A549 (cell line): ENCODE results near the gene KCNMA1. TPM values are rescaled to one million over a fixed set of nuclear protein-coding genes. Genes with fewer than 3 reads are reported as not detected.

Experiments
- ATAC-seq, 2 experiments: fragments of 200-7000 bp in 1 of 2; fragments of >200 bp in 1 of 2; cut with Nextera tagmentation in 1 of 2; cut with Tn5 transposase in 1 of 2; 3 replicates each; pipeline versions ENCODE4 v1.8.0 to v1.9.1; 2018 to 2020; ENCODE audit warnings: mild to moderate bottlenecking in 1 of 2, moderate library complexity in 1 of 2
- CTCF ChIA-PET: fragments of 300-600 bp; sonication (Branson Sonifier 250); formaldehyde crosslinking; extraction: SDS; loops from one replicate; lab custom pipeline; 2021; ENCODE audit warnings: antibody characterized with exemption, inconsistent platforms; lab: Yijun Ruan, JAX
- POLR2A ChIA-PET: fragments of 350-600 bp; formaldehyde crosslinking; extraction: SDS; loops from one replicate; lab custom pipeline; 2021; ENCODE audit warnings: antibody characterized with exemption, inconsistent platforms; lab: Yijun Ruan, JAX
- DNase-seq, 2 experiments: peaks; one replicate each; pipeline versions ENCODE4 v3.0.0 to v3.0.0-alpha.2; 2011 to 2016; ENCODE audit warnings: low read depth in 1 of 2, low spot score in 1 of 2
- FAIRE-seq: peaks from 2 replicates; lab custom pipeline; 2011; peaks lifted over from hg19 to GRCh38; lab: Jason Lieb, UNC
- H3K27ac ChIP-seq, 2 experiments: fragments of >200 bp; sonication (Bioruptor Twin); formaldehyde crosslinking; 3 replicates each; pipeline ENCODE4 v1.5.1; 2016 to 2017
- H3K4me1 ChIP-seq: fragments of >200 bp; sonication (Bioruptor Twin); formaldehyde crosslinking; 3 replicates; pipeline ENCODE4 v1.6.1; 2016
- H3K4me2 ChIP-seq: fragments of >200 bp; sonication (Bioruptor Twin); formaldehyde crosslinking; 3 replicates; pipeline ENCODE4 v1.6.1; 2016
- H3K4me3 ChIP-seq: fragments of >200 bp; sonication (Bioruptor Twin); formaldehyde crosslinking; 3 replicates; pipeline ENCODE4 v1.5.1; 2016
- H3K9me3 ChIP-seq: fragments of >200 bp; sonication (Bioruptor Twin); formaldehyde crosslinking; 3 replicates; pipeline ENCODE4 v1.6.1; 2016
- ATOH8 ChIP-seq: fragments of 250-450 bp; sonication (Bioruptor Pico); IDR thresholded peaks from 2 replicates; pipeline ENCODE4 v1.5.0; 2020; ENCODE audit warnings: low read depth, mild to moderate bottlenecking, moderate library complexity
- BCL3 ChIP-seq: fragments of >200 bp; sonication (Bioruptor Twin); formaldehyde crosslinking; IDR thresholded peaks from 3 replicates; pipeline ENCODE4 v1.6.1; 2016
- BHLHE40 ChIP-seq: IDR thresholded peaks from 2 replicates; pipeline ENCODE4 v1.6.1; 2012; ENCODE audit warnings: low read depth, low read length, inconsistent platforms
- CHD2 ChIP-seq: fragments of 150-350 bp; IDR thresholded peaks from 2 replicates; pipeline ENCODE4 v1.6.1; 2014; ENCODE audit warnings: low read length; ENCODE audit not compliant: partially characterized antibody
- CHD4 ChIP-seq: fragments of 200-600 bp; sonication (generic); IDR thresholded peaks from 2 replicates; pipeline ENCODE4 v1.6.1; 2016; ENCODE audit warnings: antibody characterized with exemption, mild to moderate bottlenecking, borderline replicate concordance
- CTCF ChIP-seq: fragments of >200 bp; sonication (Bioruptor Twin); formaldehyde crosslinking; IDR thresholded peaks from 3 replicates; pipeline ENCODE4 v1.5.1; 2016
- EHF ChIP-seq: fragments of 250-450 bp; sonication (Bioruptor Pico); IDR thresholded peaks from 2 replicates; pipeline ENCODE4 v1.5.0; 2020; ENCODE audit warnings: mild to moderate bottlenecking
- EHMT2 ChIP-seq: fragments of 200-600 bp; sonication (generic); IDR thresholded peaks from 2 replicates; pipeline ENCODE4 v1.6.1; 2016; ENCODE audit warnings: antibody characterized with exemption, low read depth, mild to moderate bottlenecking, moderate library complexity
- FOSB ChIP-seq: fragments of 250-450 bp; sonication (Bioruptor Pico); IDR thresholded peaks from 2 replicates; pipeline ENCODE4 v1.5.0; 2020; ENCODE audit warnings: mild to moderate bottlenecking, moderate library complexity
- FOXS1 ChIP-seq: fragments of 250-450 bp; sonication (Bioruptor Pico); IDR thresholded peaks from 2 replicates; pipeline ENCODE4 v1.5.0; 2020; ENCODE audit warnings: mild to moderate bottlenecking, moderate library complexity
- HDAC2 ChIP-seq: fragments of 200-600 bp; sonication (generic); IDR thresholded peaks from 2 replicates; pipeline ENCODE4 v1.6.1; 2016
- HES2 ChIP-seq: fragments of >200 bp; sonication (Bioruptor Twin); formaldehyde crosslinking; IDR thresholded peaks from 2 replicates; pipeline ENCODE4 v1.6.1; 2016
- HEYL ChIP-seq: fragments of 250-450 bp; sonication (Bioruptor Pico); IDR thresholded peaks from 2 replicates; pipeline ENCODE4 v1.8.0; 2021; ENCODE audit warnings: mild to moderate bottlenecking, moderate library complexity
- HOXB13 ChIP-seq: fragments of 250-450 bp; sonication (Bioruptor Pico); IDR thresholded peaks from 2 replicates; pipeline ENCODE4 v1.5.0; 2020; ENCODE audit warnings: low read depth, mild to moderate bottlenecking, moderate library complexity
- JUNB ChIP-seq: fragments of >200 bp; sonication (Bioruptor Twin); formaldehyde crosslinking; IDR thresholded peaks from 2 replicates; pipeline ENCODE4 v1.6.1; 2016
- KDM5A ChIP-seq: fragments of 200-600 bp; sonication (generic); IDR thresholded peaks from 2 replicates; pipeline ENCODE4 v1.6.1; 2016; ENCODE audit warnings: antibody characterized with exemption, mild to moderate bottlenecking
- MAX ChIP-seq: IDR thresholded peaks from 2 replicates; pipeline ENCODE4 v1.6.1; 2012
- MYC ChIP-seq: IDR thresholded peaks from 2 replicates; pipeline ENCODE4 v1.6.1; 2012; ENCODE audit warnings: mild to moderate bottlenecking, inconsistent platforms, low read length, improper control_type of control experiment, borderline replicate concordance
- NFE2L2 ChIP-seq: fragments of 150-350 bp; conservative IDR thresholded peaks from 2 replicates; pipeline ENCODE4 v1.6.1; 2014; ENCODE audit warnings: low read length
- NPAS2 ChIP-seq: fragments of 250-450 bp; sonication (Bioruptor Pico); IDR thresholded peaks from 2 replicates; pipeline ENCODE4 v1.8.0; 2022; ENCODE audit warnings: mild to moderate bottlenecking, moderate library complexity, borderline replicate concordance
- NR3C1 ChIP-seq: fragments of >200 bp; sonication (Bioruptor Twin); formaldehyde crosslinking; IDR thresholded peaks from 3 replicates; pipeline ENCODE4 v1.6.1; 2017
- PHF8 ChIP-seq: fragments of 200-600 bp; sonication (generic); IDR thresholded peaks from 2 replicates; pipeline ENCODE4 v1.6.1; 2016; ENCODE audit warnings: low read depth, mild to moderate bottlenecking, antibody characterized with exemption, moderate library complexity, borderline replicate concordance
- POLR2AphosphoS2 ChIP-seq: conservative IDR thresholded peaks from 2 replicates; pipeline ENCODE4 v1.6.1; 2012; ENCODE audit warnings: low read length, improper control_type of control experiment, inconsistent platforms
- SMC3 ChIP-seq: fragments of >200 bp; sonication (Bioruptor Twin); formaldehyde crosslinking; IDR thresholded peaks from 3 replicates; pipeline ENCODE4 v1.6.1; 2018; ENCODE audit warnings: inconsistent platforms
- SREBF2 ChIP-seq: fragments of 450-650 bp; IDR thresholded peaks from 2 replicates; pipeline ENCODE4 v1.6.1; 2014; ENCODE audit warnings: mild to moderate bottlenecking, moderate library complexity
- ZSCAN20 ChIP-seq: fragments of 250-450 bp; sonication (Bioruptor Pico); IDR thresholded peaks from 2 replicates; pipeline ENCODE4 v1.8.0; 2022; ENCODE audit warnings: mild to moderate bottlenecking, moderate library complexity
- WGBS: methylation state at CpG from one replicate; pipeline ENCODE4 v1.1.6; 2017; ENCODE audit errors: missing lambda C conversion rate; 5-methylcytosine and 5-hydroxymethylcytosine counted together
- polyA plus RNA-seq, 4 experiments: library from polyadenylated mRNA; depleted of rRNA in 3 of 4; stranded (reverse); fragments of >200 nt; fragmentation: RNase III in 1 of 4; extraction: RNeasy Plus Mini Kit Qiagen cat#74134 plus additional on column Dnase treatment in 1 of 4; gene quantifications; 2 replicates in 3 of 4; 3 replicates in 1 of 4; pipeline ENCODE4 v1.2.3, GENCODE V29; 2011 to 2017

Gene KCNMA1
- polyA plus RNA-seq, 2 of the 4 experiments (the other 2 are of a cell fraction): 14.9 to 30.6 TPM

- H3K4me3 ChIP-seq: no peak overlapping the region
- H3K4me1 ChIP-seq: no peaks in the 10 kb centered on the region
- no peak overlapping the region for H3K4me2 ChIP-seq
- FAIRE-seq (no peak), DNase-seq (no peak), ATAC-seq (no peak)
- WGBS: 56% methylated on average over 6 of the region's 6 CpGs
- ChIA-PET CTCF (interaction anchor here (1.0 kb wide), 1 partner anchor 50 kb away, joined by 3 read pairs; no protein-coding TSS in a partner anchor), POLR2A (no interaction called here)
- H3K27ac ChIP-seq: no peak overlapping the region
- H3K9me3 ChIP-seq: no peaks in the 10 kb centered on the region
- TF ChIP-seq CHD2 (no peak), MAX (no peak), PHF8 (no peak), HDAC2 (no peak), NR3C1 (no peak), SREBF2 (no peak), SMC3 (no peak), ZSCAN20 (CRISPR knock-in tag) (no peak), HEYL (CRISPR knock-in tag) (no peak), HOXB13 (CRISPR knock-in tag) (no peak), HES2 (no peak), FOSB (CRISPR knock-in tag) (no peak), BHLHE40 (no peak), FOXS1 (CRISPR knock-in tag) (no peak), ATOH8 (CRISPR knock-in tag) (no peak), BCL3 (no peak)
- TF ChIP-seq, all 56 proteins: peak for 0
Observed at GRCh38 chr10:77442699-77443189, 194.9 kb downstream of the KCNMA1 start.

- POLR2A ChIA-PET: no interaction called here
- H3K27ac ChIP-seq: no peak overlapping the region
- no peak for FAIRE-seq
- no peak for ATAC-seq
- no peak overlapping the region for H3K4me2 ChIP-seq
- TF ChIP-seq SREBF2: no peak
- TF ChIP-seq KDM5A: no peak
- no peak for TF ChIP-seq EHF
- TF ChIP-seq HDAC2: no peak
- TF ChIP-seq JUNB: no peak
- no peaks in the 10 kb centered on the region for H3K4me1 ChIP-seq
- no peak overlapping the region for H3K4me3 ChIP-seq
- CTCF ChIA-PET: interaction anchor here (0.6 to 1.0 kb wide), 3 partner anchors 9 to 49 kb away, joined by 3 read pairs; no protein-coding TSS in a partner anchor
- H3K9me3 ChIP-seq: no peaks in the 10 kb centered on the region
- DNase-seq: no peak
- WGBS: 78% methylated on average over 8 of the region's 8 CpGs
Observed at GRCh38 chr10:77441353-77442166, 196.0 kb downstream of the KCNMA1 start.

GRCh38 chr10:77436257-77436975 is 201.2 kb downstream of the KCNMA1 start:
- Histone ChIP-seq H3K4me1 (0 out of 3 replicates have a peak, but pooled peaks cover under 1% of the 10 kb centered on the region), H3K27ac (no peak overlapping the region), H3K4me2 (no peak overlapping the region), H3K9me3 (no peaks in the 10 kb centered on the region), H3K4me3 (no peak overlapping the region)
- FAIRE-seq (no peak), ATAC-seq (no peak; a peak in 1 of 6 replicates), DNase-seq (no peak)
- WGBS: 80% methylated on average over 3 of the region's 3 CpGs
- ChIA-PET CTCF (interaction anchor here (0.6 to 3.4 kb wide), 8 partner anchors 11 to 275 kb away, joined by 3 to 10 read pairs (median 4); no protein-coding TSS in a partner anchor), POLR2A (no interaction called here)
- TF ChIP-seq NPAS2: no peak
- TF ChIP-seq HOXB13 (CRISPR knock-in tag): no peak
- TF ChIP-seq CTCF: no peak
- no peak for TF ChIP-seq POLR2AphosphoS2
- TF ChIP-seq SMC3: no peak
- TF ChIP-seq HES2: no peak
- TF ChIP-seq CHD4: no peak
- TF ChIP-seq NR3C1: no peak
- TF ChIP-seq NFE2L2: no peak
- no peak for TF ChIP-seq MYC
- no peak for TF ChIP-seq EHMT2
- no peak for TF ChIP-seq EHF
- no peak for TF ChIP-seq ATOH8 (CRISPR knock-in tag)
